HG03139 (cell line): ENCODE results near the gene MINDY4.
A peak's percentile ranks its signal among the peaks of the same experiment; 100 is the strongest.

Experiments
- ATAC-seq: cut with Tn5 transposase; IDR thresholded peaks from one replicate; pipeline ENCODE4 v1.9.1; 2021; ENCODE audit not compliant: unreplicated experiment

MINDY4 gene

DNA sequence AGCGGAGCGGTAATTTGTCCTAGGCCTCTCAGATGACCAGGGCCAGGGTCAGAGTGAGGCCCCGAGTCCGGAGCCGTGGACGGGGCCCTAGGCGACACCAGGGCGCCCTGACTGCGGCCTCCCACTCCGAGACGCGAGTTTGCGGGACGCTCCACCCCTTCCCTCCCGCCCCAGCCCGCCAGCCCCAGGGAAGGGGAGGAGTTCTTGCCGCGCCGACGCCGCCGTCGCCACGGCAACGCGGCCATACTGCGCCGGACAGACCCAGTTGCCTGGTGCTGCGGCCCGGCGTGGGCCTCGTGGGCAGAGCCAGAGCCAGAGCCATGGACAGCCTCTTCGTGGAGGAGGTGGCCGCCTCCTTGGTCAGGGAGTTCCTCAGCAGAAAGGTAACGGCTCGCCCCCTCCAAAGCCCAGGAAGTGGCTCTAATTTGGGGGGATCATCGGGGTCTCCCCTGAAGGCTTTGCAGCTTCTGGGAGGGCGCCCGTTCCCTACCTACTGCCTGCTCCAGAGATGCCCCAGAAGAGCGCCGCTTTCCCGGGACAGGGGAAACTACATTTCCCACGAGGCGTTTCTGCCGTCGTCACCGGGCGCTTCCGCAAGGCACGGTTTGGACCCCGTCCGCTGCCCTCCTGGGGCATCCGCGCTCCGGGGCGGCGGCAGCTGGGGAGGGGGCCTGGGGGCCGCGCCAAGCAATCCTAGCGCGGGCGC lies at the start of gene MINDY4:
Gene MINDY4, plus strand, starts transcription at position 244 of the 706 bp plus-strand sequence. Its CDS starts 77 bp downstream, at position 321.
- peak; percentile 82 for ATAC-seq

DNA sequence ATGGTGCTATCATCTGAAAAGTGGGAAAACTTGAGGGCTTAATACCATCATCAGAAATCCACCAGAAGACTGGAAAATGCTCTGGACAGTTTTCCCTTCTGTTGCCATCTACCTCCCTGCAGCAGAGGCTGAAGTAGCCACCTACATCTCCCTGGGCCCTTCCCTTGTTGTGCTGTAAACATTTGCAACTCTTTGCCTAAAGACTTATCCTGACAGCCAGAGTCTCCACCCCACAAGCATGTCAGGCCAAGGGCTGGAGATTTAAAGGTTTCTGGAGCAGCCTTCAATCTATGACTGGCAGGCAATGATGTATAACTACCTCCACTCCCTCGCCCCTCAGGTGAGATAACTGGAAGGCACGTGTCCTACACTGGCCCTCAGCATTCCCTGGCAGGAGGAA lies 49.0 kb upstream of the MINDY4 start:
- ATAC-seq = no peak

DNA sequence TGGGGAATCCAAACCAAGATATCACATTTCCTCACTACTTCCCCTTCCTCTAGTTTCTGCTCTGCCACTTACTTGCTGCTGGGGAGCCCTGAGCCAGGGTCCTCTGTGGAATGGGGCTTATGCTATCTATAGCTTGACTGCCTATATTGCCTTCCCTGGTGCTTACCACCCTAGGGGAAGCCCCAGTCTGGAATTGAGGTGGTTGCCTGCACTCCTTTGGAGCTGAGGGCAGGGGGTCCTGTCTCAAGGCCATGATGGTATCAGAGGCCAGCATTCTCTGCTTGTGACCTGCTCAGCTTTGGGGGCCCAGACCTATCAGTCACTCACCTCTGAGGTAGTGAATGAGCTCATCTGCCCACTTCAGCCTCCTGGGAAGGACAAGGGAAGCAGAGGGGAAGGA lies 48.5 kb upstream of the MINDY4 start:
- no peak for ATAC-seq

DNA sequence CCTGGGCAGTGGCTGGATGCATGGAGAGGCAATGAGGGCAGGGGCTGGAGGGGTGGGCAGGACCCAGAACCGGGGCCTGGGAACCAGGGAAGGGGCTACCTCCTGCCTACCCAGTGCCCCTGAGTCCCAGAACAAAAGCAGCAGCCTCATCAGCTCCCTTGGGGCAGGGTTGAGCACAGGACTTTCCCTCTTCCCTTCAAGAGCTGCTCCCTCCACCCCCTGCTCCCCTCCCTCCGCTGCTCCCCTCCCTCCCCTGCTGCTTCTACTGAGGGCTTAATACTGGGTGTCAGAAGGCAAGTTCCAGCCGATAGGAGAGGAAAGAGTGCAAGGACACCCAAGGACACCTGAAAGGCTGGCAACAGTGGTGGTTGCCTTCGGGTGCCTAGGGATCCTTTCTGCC lies 47.4 kb upstream of the MINDY4 start:
- no peak for ATAC-seq

DNA sequence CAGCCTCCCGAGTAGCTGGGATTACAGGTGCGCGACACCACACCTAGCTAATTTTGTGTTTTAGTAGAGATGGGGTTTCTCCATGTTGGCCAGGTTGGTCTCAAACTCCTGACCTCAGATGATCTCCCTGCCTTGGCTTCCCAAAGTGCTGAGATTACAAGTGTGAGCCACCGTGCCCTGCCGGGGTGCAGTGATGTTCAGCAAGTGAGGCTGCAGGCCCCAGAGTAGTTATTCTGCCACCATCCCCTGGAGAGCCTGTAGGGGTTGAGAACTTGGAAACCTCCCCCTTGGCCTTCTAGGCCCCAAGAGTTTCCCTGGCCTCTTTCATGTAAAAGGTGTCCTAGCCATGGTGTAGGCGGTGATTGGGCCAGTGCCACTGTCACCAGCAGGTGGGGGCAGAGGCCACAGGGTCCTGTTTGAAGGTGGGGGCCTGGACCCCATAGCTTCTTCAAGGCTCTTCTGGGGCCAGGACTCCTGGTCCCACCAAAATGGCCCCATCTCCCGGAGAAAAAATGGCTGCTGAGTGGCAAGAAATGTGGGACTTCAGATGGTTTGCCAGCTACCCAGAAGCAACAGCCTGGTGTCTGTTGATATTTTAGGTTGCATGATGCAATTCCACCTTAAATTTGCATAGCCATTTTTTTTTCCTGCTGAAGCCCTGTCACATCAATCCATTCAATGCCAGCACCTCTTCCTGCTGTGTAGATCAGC lies 44.8 kb upstream of the MINDY4 start:
- no peak for ATAC-seq

DNA sequence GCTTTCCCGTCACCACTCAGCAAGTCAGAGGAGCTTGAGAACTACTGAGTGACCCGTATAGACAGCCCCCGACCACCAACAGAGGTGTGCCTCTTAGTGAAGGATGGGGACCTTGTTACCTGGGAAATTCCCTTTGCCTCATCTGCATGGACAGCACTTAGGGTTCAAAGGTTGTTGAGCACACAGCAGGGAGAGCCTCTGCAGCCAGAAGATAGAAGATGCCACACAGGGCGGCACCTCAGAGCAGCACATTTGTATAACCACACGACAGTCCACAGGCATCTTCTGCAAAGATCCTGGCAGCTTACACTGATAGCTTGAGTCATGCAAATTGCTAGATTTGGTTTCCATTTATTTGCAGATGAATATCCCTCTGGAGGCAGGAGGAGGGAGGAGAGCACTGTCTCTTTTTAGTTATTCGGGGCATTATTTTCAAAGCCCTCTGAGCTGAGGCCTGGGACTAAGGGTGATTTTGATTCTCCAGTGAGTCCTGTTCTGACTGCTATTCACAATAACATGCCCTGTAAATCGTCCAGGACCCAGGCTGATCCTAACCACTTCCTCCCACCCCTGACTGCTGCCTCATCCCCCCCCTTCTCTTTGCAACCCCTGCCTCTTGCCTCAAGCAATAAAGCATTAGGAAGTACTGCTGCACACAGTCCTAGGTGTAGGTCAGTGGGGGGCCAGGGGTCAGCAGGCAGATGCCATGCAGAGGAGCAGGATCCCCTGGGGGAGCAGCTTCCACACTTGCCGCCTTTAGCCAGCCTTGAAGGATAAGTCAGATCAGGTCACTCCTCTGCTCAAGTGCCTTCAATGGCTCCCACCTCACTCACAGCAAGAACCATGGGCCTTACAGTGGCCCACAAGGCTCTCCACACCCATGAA lies 43.9 kb upstream of the MINDY4 start:
- peak; percentile 58 for ATAC-seq

DNA sequence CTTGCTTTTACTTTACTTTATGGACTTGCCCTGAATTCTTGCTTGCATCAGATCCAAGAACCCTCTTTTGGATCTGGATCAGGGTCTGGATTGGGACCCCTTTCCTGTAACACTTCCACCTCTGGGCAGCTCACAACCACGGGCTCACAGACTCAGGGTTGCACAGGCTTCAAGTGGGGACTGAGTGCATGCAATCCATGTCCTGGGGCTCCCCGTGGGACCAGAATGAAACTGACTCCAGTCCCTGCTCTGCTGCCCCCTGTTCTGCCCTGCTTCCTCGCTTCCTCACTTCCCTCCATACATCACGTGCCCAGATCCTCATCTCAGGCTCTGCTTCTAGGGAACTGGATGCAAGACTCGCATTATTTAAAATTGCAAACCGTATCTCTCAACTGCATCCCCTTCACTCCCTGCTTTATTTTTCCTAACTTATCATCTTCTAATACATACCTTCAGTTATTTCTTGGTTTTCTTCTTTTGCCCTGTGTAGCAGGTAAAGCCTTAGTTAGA lies 42.6 kb upstream of the MINDY4 start:
- ATAC-seq = no peak

DNA sequence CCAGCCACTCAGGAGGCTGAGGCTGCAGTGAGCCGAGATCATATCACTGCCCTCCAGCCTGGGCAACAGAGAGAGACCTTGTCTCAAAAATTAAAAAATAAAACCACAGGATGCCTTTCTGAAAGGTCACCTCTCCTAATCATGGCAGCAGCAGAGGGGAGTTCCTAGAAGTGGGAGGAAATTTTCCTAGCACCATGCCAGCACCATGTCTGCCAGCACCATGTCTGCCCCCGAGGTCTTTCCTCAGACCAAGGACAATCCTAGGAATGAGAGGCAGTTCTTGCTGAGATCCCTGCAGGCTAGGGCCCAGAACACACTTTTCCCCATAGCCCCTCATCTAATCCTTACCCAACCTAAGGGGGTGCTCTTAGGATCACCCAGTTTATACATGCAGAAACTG lies 41.6 kb upstream of the MINDY4 start:
- ATAC-seq = no peak

DNA sequence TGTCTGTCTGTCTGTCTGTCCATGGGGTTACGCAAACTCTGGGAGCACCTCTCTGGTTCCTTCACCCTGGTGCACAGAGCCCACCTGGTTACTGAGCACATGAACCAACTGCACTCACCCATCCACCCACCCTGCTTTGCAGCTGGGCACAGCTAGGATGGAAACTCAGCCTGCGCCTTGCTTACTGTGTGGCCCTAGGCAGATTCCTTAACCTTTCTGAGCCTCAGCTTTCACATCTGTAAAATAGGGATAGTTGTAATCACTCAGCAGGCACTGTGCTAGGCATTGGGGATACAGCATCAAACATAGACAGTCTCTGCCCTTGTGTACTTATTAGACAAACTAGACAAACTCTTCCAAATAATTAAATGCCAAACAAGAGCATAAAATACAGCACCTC lies 41.1 kb upstream of the MINDY4 start:
- no peak for ATAC-seq

DNA sequence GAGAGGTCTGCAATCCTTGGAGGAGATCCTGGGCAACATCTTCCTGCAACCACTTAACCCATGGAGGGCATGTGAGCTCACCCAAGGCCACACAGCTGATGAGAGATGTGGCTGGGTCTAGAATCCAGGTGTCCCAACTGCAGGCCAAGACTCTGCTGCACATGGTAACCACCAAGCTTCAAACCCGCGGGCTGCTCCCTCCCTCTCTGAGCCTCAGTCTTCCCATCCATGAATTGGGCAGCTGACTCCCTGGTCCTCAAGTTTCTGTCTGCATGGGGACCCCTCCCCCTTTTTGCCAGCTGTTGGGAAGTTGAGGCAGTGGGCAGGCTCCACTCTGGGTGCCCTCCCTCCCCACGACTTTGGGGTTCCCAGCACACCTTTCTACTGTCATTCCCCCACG lies 40.2 kb upstream of the MINDY4 start:
- ATAC-seq = no peak

DNA sequence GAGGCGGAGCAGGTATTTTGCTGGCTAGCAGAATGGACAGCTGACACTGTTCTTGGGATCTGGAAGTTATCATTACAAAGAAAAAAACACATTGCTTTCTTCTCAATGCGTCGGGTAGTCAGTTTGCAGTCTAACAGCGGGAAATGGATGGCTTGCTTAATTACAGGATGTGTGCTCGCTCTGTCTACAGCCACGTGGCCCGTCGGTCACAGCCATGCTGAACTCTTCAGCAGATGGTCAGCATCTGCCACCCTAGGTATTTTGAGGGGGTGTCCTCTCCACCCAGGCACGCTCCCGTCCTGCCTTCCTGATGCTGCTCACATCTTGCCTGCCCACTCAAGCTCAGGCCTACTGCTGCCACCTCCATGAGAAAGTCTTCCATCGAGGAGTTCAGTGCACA lies 39.6 kb upstream of the MINDY4 start:
- no peak for ATAC-seq

DNA sequence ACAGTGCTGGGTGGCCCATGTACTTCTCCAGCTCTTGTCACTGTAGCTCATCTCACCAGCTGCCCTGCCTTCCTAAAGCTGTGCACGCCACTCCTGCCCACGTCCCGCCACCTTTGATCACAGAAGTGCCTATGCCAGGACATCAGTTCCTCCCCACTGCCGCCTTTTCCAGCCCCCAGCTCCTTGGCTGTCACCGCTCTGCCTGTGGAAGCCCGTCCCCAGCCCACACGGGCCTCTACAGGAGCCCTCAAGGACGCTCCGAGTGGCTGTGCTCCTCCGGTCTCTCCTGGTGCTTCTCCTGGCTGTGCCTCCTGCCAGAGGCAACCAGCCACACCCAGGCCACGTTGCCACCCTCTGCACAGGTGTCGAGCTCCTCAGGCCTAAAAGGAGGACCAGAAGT lies 38.6 kb upstream of the MINDY4 start:
- ATAC-seq = no peak

DNA sequence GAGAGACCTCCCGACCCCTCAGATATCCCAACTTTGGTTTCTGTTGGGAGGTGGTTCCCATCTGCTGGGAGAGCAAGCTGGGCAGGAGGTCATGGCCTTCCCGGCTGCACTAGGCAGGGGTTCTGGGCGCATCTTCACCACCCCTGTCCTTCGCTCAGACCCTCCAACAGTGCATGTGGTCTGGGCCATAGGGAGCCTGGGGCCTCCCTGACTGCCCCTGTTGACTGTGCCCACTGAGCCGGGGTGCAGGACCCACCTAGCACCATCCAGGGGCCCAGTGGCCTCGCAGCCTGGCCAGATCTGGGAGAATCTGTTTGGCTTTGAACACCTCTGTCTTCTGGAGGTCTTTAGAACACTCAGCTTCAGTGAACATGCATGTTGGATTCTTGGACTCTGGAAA lies 38.0 kb upstream of the MINDY4 start:
- no peak for ATAC-seq

DNA sequence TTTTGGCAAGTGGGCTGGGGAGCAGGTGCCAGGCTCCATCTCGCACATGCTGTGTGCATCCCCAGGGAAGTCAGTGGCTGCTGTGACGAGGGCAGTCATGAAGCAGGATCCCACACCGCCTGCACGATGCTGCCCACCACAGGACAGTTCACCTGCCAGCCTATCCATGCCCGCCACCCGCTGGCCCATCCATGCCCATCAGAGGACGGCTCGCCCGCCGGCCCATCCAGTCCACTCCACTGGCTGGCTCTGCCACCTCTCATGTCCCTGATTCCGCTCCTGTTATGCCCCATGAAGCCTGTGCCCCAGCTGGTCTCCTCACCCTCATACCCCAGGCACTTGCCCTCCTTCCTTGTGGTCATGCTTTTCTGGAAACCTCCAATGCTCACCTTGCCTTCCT lies 37.5 kb upstream of the MINDY4 start:
- ATAC-seq = no peak

DNA sequence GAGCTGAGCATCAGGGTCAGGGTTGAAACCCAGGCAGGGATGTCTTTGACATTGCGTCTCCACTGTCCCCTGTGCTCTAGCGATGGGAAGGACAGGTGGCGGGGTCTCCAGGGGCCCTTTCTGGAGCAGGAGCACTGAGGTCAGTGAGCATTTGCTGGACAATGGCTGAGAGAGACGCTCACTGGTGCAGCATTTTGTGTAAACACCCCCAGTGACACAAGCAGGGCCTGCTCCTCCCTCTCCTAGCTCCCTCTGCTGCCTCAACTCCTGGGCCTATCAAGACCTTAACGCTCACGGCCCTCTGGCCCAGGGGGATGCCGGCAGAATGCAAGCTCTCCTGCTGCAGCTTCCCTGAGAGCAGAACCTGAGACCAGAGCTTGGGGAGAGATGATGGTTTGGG lies 36.7 kb upstream of the MINDY4 start:
- ATAC-seq = no peak

DNA sequence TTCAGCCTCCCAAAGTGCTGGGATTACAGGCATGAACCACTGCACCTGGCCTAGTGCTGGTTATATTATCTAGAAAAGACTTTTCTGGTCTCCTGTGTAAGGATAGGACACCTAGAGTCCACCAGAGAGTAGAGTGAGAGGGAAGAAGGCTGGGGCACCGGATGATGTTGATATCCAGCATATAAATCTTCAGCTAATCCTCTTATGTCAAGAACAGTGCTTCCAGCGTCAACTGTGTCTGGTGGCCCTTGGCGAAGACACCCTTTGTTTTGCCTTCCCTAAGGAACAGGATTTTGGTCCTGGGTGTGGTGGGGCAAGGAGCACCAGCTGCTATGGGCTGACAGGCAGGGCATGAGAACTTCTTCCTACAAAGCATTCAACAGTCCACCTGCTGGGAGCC lies 35.6 kb upstream of the MINDY4 start:
- ATAC-seq = no peak

DNA sequence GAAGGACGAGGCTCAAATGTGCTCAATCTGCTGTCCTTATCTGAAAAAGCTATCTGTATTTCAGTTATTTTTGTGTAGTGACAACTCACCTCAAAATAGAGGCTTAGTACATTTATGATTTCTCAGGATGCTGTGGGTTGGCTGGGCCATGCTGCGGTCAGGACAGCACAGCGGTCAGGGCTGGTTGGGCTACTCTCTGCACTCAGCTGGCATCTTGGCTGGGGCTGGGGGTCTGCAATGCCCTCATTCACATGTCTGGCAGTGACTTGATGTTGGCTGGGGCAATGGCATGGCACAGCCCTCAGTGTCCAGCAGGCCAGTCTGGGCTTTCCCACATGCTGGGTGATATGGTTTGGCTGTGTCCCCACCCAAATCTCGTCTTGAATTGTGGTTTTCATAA lies 34.9 kb upstream of the MINDY4 start:
- no peak for ATAC-seq

DNA sequence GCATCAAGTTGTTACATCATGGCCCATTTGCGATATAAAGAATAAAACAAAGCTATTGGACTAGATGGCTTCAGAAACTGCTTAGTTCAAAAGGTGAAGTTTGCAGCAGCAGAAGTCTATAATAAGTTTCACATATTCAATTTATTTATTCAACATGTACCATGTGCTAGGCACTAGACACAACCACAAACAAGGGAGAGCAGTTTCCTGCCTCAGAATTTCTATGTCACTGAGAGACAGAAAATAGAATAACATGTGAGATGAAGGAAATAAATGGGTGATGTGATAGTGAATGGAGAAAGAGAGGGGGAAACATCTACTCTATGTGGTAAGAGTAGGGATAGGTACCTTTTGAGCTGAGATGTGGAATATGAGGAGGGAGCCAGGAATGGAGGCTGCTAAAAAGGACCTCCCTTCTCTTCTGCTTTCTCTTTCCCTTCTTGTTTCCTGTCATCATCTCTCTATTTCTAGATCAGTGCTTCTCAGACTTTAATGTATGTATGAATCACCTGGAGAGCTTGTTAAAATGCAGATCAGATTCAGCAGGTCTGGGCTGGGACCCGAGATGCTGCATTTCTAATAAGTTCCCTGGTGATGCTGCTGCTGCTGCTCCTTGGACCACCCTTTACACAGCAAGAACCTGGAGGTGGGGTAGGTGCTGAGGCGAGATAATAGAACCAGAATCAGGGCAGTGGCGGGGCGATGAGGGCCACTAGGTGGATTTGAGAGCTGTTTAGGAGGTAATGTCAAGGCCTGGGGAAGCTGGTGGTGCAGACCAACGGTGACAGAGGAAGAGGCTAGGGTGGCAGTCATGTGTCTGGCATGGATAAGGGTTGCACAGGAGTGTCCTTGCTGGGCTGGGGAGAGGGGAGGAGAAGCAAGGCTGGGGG lies 32.9 kb upstream of the MINDY4 start:
- ATAC-seq = no peak

DNA sequence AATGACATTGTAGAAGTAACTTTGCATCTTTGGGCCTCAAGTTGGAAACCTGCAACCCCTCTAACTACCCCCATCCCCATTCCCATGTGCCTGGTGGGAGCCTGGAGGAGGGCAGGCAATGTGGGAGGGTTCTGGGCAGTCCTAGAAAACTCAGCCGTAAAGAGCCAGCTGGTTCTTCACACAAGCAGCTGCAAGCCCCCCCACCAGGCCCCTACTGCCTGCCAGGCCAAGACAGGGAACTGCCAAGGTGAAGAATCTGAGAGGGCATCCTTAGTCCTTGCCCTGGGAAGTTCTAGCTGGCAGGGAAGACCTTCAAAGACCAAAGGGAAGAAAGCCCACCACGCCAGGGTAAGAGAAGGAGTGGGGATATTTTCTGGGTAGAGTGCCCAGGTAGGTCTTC lies 31.5 kb upstream of the MINDY4 start:
- ATAC-seq = no peak

DNA sequence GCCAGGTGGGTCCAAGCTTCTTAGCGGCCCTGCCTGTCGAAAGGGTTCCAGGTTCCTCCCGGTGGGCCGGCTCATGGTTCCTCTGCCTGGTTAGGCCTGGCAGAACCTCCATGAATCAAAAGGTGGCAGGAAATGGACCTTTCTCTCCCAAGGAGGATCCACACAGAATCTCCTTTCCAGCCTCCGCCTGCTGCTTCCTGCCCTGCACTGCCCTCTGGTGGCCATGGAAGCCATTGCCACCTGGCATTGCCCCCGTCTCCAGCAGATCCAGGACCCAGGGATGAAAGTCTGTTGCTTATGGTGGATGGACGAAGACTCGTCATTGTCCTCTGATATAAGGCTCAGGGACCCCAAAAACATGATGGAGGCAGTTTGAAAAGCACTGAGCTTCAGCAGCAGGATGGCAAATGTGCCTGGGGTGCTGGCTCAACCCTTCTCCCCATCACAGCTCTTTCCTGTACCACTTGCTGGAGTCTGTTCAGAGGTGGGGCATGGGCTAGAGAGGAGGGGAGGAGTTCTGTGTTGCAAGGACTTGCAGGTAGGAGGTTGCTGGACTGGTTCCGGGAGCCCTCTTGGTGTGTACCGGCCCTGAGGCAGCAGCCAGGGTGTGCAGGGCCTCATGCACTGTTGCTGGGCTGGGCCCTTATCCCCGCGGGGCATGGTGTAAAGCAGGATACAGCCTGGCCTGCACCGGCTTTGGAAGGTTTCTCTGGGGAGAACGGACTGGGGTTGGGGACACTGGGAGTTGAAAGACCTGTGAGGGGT lies 30.6 kb upstream of the MINDY4 start:
- ATAC-seq = no peak
